CD14-positive monocyte (primary cell): ENCODE data around the gene CLVS2. TPM values are rescaled to one million over a fixed set of nuclear protein-coding genes. Genes with fewer than 3 reads are reported as not detected.

ENCODE experiments used
- DNase-seq, 3 donors: peaks; one replicate each; pipeline ENCODE4 v3.0.0-alpha.2; 2011 to 2022
- H2AFZ ChIP-seq: 2 replicates; pipeline ENCODE4 v1.6.0; 2012; ENCODE audit warnings: mild to moderate bottlenecking, low read depth, low read length, inconsistent platforms; ENCODE audit not compliant: insufficient read depth, poor library complexity, severe bottlenecking
- H3K27ac ChIP-seq, 2 donors: 1 replicate in 1 of 2; 2 replicates in 1 of 2; pipeline ENCODE4 v1.5.1; 2012 to 2013; ENCODE audit warnings: low read length in 2 of 2, control low read depth in 1 of 2, inconsistent platforms in 1 of 2, low read depth in 1 of 2, mild to moderate bottlenecking in 1 of 2
- H3K27me3 ChIP-seq, 2 donors: one replicate each; pipeline versions ENCODE4 v1.6.0 to v1.6.1; 2011 to 2013; ENCODE audit warnings: low read length in 2 of 2; ENCODE audit not compliant: control insufficient read depth in 2 of 2, insufficient read depth in 2 of 2
- H3K36me3 ChIP-seq, 2 donors: replicated peaks in 1 of 2; 1 replicate in 1 of 2; 2 replicates in 1 of 2; pipeline versions ENCODE4 v1.5.1 to v1.6.1; 2012 to 2013; ENCODE audit warnings: low read length in 2 of 2, control low read depth in 1 of 2, inconsistent platforms in 1 of 2, mild to moderate bottlenecking in 1 of 2; ENCODE audit not compliant: insufficient read depth in 2 of 2, control insufficient read depth in 1 of 2
- H3K4me1 ChIP-seq, 2 donors: 1 replicate in 1 of 2; 2 replicates in 1 of 2; pipeline versions ENCODE4 v1.5.1 to v1.6.1; 2012 to 2013; ENCODE audit warnings: low read length in 2 of 2, control low read depth in 1 of 2, inconsistent platforms in 1 of 2, mild to moderate bottlenecking in 1 of 2, moderate library complexity in 1 of 2; ENCODE audit not compliant: insufficient read depth in 2 of 2, control insufficient read depth in 1 of 2
- H3K4me2 ChIP-seq: replicated peaks from 2 replicates; pipeline ENCODE3; 2012; ENCODE audit warnings: low read length, moderate library complexity, mild to moderate bottlenecking; ENCODE audit not compliant: poor library complexity, severe bottlenecking; ENCODE audit errors: extremely low read depth
- H3K4me3 ChIP-seq, 3 experiments: fragments of 200-600 bp in 1 of 3; sonication (generic) in 1 of 3; replicated peaks in 1 of 3; 1 replicate in 2 of 3; 2 replicates in 1 of 3; pipeline ENCODE4 v1.5.1; 2011 to 2013; ENCODE audit warnings: low read length in 3 of 3, mild to moderate bottlenecking in 3 of 3, control low read depth in 2 of 3, low read depth in 2 of 3, inconsistent platforms in 1 of 3, moderate library complexity in 1 of 3
- H3K79me2 ChIP-seq: 2 replicates; pipeline ENCODE4 v1.6.0; 2012; ENCODE audit warnings: mild to moderate bottlenecking, control low read depth, inconsistent platforms, low read length, moderate library complexity; ENCODE audit not compliant: insufficient read depth
- H3K9ac ChIP-seq: 2 replicates; pipeline ENCODE4 v1.6.0; 2017; ENCODE audit warnings: low read length, mild to moderate bottlenecking; ENCODE audit not compliant: insufficient read depth, poor library complexity, severe bottlenecking
- H3K9me3 ChIP-seq, 2 donors: replicated peaks in 1 of 2; 1 replicate in 1 of 2; 2 replicates in 1 of 2; pipeline versions ENCODE4 v1.5.1 to v1.6.1; 2012 to 2013; ENCODE audit warnings: low read length in 2 of 2, control low read depth in 1 of 2; ENCODE audit not compliant: control insufficient read depth in 1 of 2, insufficient read depth in 1 of 2
- H4K20me1 ChIP-seq: 2 replicates; pipeline ENCODE4 v1.6.0; 2012; ENCODE audit warnings: mild to moderate bottlenecking, low read length, control low read depth, moderate library complexity; ENCODE audit not compliant: insufficient read depth
- H3K27ac Mint-ChIP-seq, 7 donors: one replicate each; pipeline ENCODE4 v1.8.0; 2020; ENCODE audit warnings: mild to moderate bottlenecking in 7 of 7, mixed read lengths in 7 of 7, moderate library complexity in 6 of 7, inconsistent platforms in 2 of 7
- H3K27me3 Mint-ChIP-seq, 3 donors: one replicate each; pipeline ENCODE4 v1.8.0; 2021 to 2022; ENCODE audit warnings: low read depth in 3 of 3, mild to moderate bottlenecking in 3 of 3, mixed read lengths in 3 of 3, moderate library complexity in 3 of 3, inconsistent platforms in 1 of 3
- H3K36me3 Mint-ChIP-seq, 2 donors: one replicate each; pipeline ENCODE4 v1.8.0; 2020; ENCODE audit warnings: mixed read lengths in 2 of 2, inconsistent platforms in 1 of 2, mild to moderate bottlenecking in 1 of 2
- H3K4me1 Mint-ChIP-seq: one replicate; pipeline ENCODE4 v1.8.0; 2020; ENCODE audit warnings: mild to moderate bottlenecking, mixed read lengths
- H3K4me3 Mint-ChIP-seq, 2 donors: one replicate each; pipeline ENCODE4 v1.8.0; 2020; ENCODE audit warnings: mild to moderate bottlenecking in 2 of 2, mixed read lengths in 2 of 2, moderate library complexity in 1 of 2
- H3K9me3 Mint-ChIP-seq, 7 donors: one replicate each; pipeline ENCODE4 v1.8.0; 2020 to 2022; ENCODE audit warnings: mixed read lengths in 7 of 7, mild to moderate bottlenecking in 6 of 7, moderate library complexity in 6 of 7, inconsistent platforms in 2 of 7
- WGBS: methylation state at CpG from one replicate; pipeline ENCODE4 v1.1.5; 2013; ENCODE audit warnings: missing lambda C conversion rate; ENCODE audit not compliant: insufficient coverage; 5-methylcytosine and 5-hydroxymethylcytosine counted together
- intact Hi-C, 2 donors: fragments of 100-400 bp; cut with micrococcal nuclease; formaldehyde crosslinking; loops; one replicate each; pipeline versions ENCODE4 v1.15.0 to v1.15.1; 2023
- polyA plus RNA-seq, 3 donors: library from polyadenylated mRNA; depleted of rRNA in 1 of 3; unstranded in 2 of 3; stranded (reverse) in 1 of 3; fragments of 300-500 nt in 2 of 3; fragments of >200 nt in 1 of 3; fragmentation: Illumina TruSeq in 2 of 3; gene quantifications; 1 replicate in 2 of 3; 2 replicates in 1 of 3; pipeline ENCODE4 v1.2.3, GENCODE V29; 2012 to 2021
- TF ChIP-seq, protein P1 (sequence below): fragments of 200-600 bp; IDR thresholded peaks from one replicate; pipeline ENCODE4 v1.8.0; 2022; ENCODE audit warnings: antibody characterized with exemption, mild to moderate bottlenecking

Gene CLVS2
- polyA plus RNA-seq, 3 donors, result not detected

DNA sequence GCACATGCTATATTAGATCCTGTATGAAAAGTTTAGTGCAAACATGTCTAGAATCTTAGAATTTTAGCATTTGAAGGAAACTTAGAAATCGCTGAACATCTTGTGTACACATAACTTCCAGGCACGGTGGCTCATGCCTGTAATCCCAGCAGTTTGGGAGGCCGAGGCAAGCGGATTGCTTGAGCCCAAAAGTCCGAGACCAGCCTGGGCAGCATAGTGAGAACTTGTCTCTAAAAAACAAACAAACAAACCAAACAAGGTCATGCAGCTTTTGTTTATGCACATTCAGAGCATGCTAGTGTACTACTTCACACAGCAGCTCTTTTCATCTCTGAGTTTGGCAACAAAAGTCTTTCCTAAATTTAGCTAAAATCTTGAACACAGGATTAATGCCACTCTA, 32.2 kb downstream of the CLVS2 start:
- H3K27ac ChIP-seq, result no peak overlapping the region
- no peaks in the 10 kb centered on the region for H4K20me1 ChIP-seq
- no peak overlapping the region for H3K4me3 ChIP-seq
- H3K27me3 ChIP-seq, result no peaks in the 10 kb centered on the region
- WGBS, result 79% methylated on average over 5 of the region's 5 CpGs
- Mint-ChIP-seq H3K9me3 (peaks cover 0 to 2% (median 0%) of the 10 kb centered on the region in 7 donors), H3K4me3 (no peak overlapping the region), H3K4me1 (no peaks in the 10 kb centered on the region), H3K27me3 (no peaks in the 10 kb centered on the region), H3K27ac (no peak overlapping the region), H3K36me3 (no peaks in the 10 kb centered on the region)
- intact Hi-C loops, result no loop called here
- no peaks in the 10 kb centered on the region for H3K9me3 ChIP-seq
- no peak overlapping the region for H3K9ac ChIP-seq
- H3K79me2 ChIP-seq, result no peaks in the 10 kb centered on the region
- no peaks in the 10 kb centered on the region for H3K4me1 ChIP-seq
- H2AFZ ChIP-seq, result no peak overlapping the region
- H3K4me2 ChIP-seq, result no peak overlapping the region
- no peak for DNase-seq
- H3K36me3 ChIP-seq, result no peaks in the 10 kb centered on the region
- TF ChIP-seq, protein P1, sequence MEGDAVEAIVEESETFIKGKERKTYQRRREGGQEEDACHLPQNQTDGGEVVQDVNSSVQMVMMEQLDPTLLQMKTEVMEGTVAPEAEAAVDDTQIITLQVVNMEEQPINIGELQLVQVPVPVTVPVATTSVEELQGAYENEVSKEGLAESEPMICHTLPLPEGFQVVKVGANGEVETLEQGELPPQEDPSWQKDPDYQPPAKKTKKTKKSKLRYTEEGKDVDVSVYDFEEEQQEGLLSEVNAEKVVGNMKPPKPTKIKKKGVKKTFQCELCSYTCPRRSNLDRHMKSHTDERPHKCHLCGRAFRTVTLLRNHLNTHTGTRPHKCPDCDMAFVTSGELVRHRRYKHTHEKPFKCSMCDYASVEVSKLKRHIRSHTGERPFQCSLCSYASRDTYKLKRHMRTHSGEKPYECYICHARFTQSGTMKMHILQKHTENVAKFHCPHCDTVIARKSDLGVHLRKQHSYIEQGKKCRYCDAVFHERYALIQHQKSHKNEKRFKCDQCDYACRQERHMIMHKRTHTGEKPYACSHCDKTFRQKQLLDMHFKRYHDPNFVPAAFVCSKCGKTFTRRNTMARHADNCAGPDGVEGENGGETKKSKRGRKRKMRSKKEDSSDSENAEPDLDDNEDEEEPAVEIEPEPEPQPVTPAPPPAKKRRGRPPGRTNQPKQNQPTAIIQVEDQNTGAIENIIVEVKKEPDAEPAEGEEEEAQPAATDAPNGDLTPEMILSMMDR, result no peak

DNA sequence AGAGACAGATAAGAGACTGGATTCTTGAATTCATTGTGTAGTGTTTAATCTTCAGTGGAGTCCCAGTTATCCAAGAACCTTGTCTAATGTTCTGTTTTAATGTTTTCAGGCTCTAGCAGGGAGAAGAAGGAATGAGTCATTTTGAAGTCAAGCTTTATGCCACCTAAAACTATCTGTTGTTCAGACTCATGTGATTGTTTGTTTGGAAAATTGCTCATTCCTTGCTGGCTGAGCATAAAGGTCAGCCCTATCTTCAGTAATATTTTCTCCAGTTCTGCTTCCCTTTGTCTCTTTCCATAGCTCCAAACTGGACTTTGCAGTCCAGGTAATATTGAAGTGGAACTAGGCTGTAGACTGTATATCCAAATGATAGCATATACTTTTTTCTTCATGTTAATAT, 34.2 kb downstream of the CLVS2 start:
- H3K9ac ChIP-seq, result no peak overlapping the region
- H4K20me1 ChIP-seq, result no peaks in the 10 kb centered on the region
- H3K27me3 ChIP-seq, result no peaks in the 10 kb centered on the region
- no peak for DNase-seq
- H3K27ac ChIP-seq, result no peak overlapping the region
- Mint-ChIP-seq H3K4me3 (no peak overlapping the region), H3K27me3 (peaks cover 0 to 3% (median 0%) of the 10 kb centered on the region in 3 donors), H3K36me3 (no peaks in the 10 kb centered on the region), H3K27ac (no peak overlapping the region), H3K9me3 (peaks cover 0 to 2% (median 0%) of the 10 kb centered on the region in 7 donors), H3K4me1 (no peaks in the 10 kb centered on the region)
- TF ChIP-seq, protein P1, result no peak
- H3K4me1 ChIP-seq, result no peaks in the 10 kb centered on the region
- intact Hi-C loops, result no loop called here
- no peaks in the 10 kb centered on the region for H3K36me3 ChIP-seq
- H2AFZ ChIP-seq, result no peak overlapping the region
- H3K4me2 ChIP-seq, result no peak overlapping the region
- H3K4me3 ChIP-seq, result no peak overlapping the region
- H3K9me3 ChIP-seq, result no peaks in the 10 kb centered on the region
- no peaks in the 10 kb centered on the region for H3K79me2 ChIP-seq
